GM21825 (cell line): ENCODE measurements around the gene ANKRD42.
A peak's percentile ranks its signal among the peaks of the same experiment; 100 is the strongest.
"Not testable (repeated sequence)": the region's sequence is repeated elsewhere in the genome, so short reads cannot be mapped to it uniquely, and the experiment has no call there.

Experiments
- ATAC-seq: cut with Tn5 transposase; IDR thresholded peaks from one replicate; pipeline ENCODE4 v1.9.1; 2021; ENCODE audit warnings: mild to moderate bottlenecking, moderate library complexity; ENCODE audit not compliant: unreplicated experiment

Gene ANKRD42

DNA sequence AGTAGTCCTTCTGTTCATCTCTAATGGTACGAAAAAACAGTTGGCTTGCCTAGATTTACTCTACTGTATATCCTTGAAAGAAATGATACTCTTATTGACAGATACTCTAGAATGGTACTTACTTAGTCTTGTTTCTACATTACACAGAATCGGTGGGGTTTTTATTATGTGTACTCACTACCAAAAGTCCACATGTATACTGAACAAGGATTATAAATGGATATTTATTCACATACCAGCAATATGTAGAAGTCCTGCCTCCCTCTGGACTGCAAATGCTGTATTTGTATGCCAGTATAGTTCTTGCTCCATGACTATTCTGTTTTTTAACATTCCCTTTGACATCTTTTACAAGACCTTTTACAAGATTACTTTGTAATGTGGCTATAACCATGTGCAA, 22.6 kb upstream of the ANKRD42 start:
- ATAC-seq, result no peak

DNA sequence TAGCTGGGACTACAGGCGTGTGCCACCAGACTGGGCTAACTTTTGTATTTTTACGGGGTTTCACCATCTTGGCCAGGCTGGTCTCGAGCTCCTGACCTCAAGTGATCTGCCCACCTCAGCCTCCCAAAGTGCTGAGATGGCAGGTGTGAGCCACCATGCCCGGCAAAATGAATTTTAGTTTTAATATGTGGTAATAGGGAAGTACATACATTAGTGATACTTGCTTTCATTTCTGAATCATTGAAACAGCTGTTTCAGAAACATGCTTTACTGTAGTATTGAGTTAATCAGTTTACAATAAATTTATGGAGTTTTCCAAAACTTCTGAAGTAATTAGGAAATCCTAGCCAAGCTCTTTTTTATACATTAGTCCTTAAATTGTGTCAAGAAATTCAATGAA, 21.0 kb upstream of the ANKRD42 start:
- ATAC-seq, result no peak

GRCh38 chr11:83174008-83174407, 19.5 kb upstream of the ANKRD42 start:
- peak; percentile 54 for ATAC-seq

DNA sequence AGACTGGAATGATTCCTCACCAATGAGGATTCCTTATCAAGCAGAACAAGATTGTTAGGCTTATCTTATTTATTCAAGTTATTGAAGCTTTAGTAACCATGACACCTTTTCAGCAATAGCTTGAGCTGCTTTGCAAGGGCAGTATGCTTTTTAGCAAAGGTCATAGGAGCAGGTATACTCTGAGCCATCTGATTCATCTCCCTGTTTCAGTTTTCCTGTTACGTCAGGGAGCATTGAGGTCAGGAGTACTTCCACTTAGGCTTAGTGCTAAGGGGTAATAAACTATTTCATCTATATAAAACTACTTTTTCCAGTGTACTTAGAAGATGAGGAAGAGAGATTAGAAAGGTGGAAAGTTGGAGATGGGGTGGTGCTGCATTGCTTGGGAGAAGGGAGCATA, 17.7 kb upstream of the ANKRD42 start:
- no peak for ATAC-seq

DNA sequence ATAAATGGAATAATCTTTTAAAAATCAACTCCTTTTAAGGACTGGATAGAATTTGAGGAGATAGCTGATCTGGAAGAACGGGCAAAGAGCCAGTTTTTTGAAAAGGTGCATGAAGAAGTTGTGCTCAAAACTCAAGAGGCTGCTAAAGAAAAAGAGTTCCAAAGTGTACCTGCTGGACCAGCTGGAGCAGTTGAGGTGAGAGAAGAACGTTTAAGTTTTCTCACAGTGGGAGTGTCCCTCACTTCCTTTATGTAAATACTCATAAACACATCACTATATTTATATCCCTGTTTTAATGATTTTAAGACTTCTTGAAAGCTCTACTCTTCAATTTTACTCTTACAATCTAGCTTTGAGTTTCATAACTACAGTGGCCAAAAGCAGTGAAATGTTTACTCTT, 11.7 kb upstream of the ANKRD42 start:
- no peak for ATAC-seq

DNA sequence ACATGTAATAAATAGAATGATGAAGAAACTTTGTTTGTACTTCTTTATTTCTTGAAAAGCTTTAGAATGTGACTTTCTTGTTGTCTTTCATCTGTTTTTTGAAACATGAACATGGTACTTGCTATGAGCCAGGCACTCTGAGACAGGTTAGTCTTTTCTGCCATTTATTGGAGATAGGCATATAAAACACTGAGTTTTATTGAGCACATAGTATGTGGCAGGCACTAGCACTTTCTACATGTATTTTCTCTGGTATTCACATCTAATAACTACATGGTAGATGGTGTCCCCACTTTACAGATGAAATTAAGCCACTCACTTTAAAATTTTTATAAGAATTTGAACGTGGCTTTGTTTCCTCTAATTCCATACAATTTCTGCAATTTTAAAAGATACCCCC, 7.7 kb upstream of the ANKRD42 start:
- ATAC-seq, result no peak

DNA sequence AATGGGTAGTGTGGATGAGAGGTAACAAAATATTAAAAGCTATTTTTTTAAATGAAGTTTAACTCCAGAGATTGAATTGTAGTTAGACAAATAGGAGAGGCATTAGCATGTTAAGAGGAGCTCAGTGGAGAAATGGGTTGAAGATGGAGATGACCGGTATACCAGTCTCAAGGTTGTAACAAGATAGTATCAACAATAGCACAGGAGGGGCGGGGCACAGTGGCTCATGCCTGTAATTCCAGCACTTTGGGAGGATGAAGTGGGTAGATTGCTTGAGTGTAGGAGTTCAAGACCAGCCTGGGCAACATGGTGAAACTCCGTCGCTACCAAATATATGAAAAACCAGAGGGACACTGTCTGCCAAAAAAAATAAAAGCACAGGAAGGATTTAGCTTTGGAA, 6.0 kb upstream of the ANKRD42 start:
- no peak for ATAC-seq

DNA sequence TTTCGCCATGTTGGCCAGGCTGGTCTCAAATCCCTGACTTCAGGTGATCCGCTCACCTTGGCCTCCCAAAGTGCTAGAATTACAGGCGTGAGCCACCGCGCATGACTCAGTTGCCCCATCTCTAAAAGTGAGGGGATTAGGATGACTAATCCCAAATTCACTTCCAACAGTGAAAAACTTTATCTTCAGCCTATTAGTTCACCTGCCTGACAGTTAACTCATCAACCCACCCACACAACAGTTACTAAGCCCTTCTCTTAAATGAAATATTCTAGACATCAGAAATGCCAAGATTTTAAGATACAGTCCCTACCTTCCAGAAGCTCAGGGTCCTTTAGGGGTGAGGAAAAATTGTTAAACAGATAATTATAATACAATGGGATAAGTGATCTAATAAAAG, 2.0 kb upstream of the ANKRD42 start:
- ATAC-seq, result no peak

- ATAC-seq, result no peak
Measured at GRCh38 chr11:83191986-83192385, 1.5 kb upstream of the ANKRD42 start.

DNA sequence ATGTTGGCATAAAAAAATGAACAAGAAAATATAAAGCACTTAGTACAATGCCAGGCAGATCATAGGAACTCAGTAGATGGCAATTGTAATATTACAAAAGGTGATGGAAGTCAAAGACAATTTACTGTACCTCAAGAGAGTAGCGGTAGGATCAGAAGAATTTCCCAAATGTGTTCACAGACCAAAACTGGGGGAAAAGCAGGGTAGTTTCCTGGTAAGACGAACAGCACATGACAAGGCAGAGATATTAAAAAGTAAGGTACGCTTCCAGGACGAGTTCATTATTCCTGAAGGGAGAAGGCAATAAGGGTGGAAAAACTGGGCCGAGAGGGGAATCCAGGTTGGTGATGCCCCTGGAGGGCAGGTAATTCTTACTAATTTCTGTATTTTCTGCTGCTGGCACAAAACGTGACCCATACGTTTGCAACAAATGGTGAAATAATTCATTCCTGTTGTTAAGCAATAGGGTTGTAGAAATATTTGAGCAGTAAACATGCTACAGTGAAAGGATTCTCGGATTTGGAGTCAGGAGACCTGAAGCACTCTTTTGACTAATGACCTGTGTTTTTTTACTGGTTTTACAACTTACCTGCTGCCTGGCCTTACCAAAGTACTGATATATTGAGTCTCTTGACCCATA, 786 bp upstream of the ANKRD42 start:
- ATAC-seq, result no peak

- ATAC-seq, result peak; percentile 54
Measured at GRCh38 chr11:83194281-83195142, 1.0 kb downstream of the ANKRD42 start.

DNA sequence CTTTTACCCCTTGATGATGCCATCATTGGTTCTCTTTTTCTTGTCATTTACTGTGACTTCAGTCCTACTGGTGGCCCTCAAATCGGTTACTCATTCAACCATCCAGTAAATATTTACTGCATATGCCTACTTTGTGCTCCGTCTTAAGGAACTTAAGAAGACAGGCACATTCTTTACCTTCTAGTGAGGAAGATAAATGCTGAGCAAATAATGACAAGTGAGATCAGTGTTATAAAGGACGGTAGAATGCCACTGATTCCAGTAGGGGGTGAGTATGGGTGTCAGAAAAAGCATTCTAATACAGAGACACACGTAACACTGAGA, 1.6 kb downstream of the ANKRD42 start:
- ATAC-seq, result no peak

- ATAC-seq, result no peak
Measured at GRCh38 chr11:83195649-83196048, 2.1 kb downstream of the ANKRD42 start.

DNA sequence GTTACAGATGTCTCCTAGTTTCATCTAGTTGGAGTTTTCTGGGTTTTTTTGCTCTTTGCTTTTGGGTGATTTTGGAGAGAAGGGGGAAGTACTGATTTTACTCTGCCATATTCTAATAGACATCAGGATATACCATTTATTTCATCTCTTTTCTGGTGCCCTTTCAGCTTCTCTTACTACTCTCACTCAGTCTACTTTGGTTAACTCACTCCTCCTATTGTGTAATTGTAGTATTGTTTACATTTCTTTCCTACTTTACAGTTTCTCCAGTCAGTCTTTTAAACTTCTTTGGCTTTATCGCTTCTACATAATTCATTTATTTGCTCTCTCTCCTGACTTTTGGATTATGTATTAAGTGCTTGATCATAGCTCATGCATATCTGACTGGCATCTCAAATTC, 6.5 kb downstream of the ANKRD42 start:
- ATAC-seq, result no peak

GRCh38 chr11:83205608-83206185, 12.2 kb downstream of the ANKRD42 start:
- no peak for ATAC-seq

- ATAC-seq, result no peak
Measured at GRCh38 chr11:83206221-83206620, 12.7 kb downstream of the ANKRD42 start.

DNA sequence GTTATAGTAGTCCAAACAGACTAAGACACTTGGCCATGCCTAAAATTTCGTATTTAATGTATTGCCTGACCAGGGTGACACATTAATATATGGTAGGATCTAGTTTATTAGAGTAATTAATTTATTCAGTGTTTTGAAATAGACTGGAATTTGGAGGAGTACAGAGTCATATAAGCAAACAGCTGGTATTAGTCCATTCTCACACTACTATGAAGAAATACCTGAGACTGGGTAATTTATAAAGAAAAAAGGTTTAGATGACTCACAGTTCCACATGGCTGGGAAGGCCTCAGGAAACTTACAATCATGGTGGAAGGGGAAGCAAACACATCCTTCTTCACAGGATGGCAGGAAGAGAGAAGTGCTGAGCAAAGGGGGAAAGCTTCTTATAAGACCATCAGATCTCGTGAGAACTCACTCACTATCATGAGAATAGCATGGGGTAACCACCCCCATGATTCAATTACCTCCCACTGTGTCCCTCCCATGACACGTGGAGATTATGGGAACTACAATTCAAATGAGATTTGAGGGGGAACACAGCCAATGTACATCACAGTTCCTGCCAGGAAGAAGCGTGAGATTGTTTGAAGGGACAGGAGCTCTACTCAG, 13.4 kb downstream of the ANKRD42 start:
- not testable (repeated sequence) for ATAC-seq

GRCh38 chr11:83219095-83219494, 25.6 kb downstream of the ANKRD42 start:
- ATAC-seq, result no peak

- ATAC-seq, result no peak
Measured at GRCh38 chr11:83220260-83220659, 26.7 kb downstream of the ANKRD42 start.

DNA sequence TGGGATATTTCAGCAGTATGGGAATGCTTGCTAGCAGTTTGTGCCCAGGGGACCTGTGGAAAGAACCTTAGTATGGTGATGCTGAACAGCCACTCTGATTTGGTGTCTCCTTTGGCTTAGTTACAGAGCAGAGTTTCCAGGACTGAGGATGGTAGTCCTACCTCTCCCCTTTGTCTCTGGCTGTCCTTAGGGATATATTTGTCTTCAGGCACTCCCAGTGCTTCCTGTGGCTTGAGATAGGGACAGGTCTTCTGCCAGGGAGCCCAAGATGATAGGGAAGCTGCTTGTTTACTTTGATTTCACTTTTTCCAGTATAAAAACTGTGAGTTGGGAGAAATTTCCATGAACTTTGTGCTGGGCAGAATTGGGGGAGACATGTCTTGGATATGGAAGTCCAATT, 28.2 kb downstream of the ANKRD42 start:
- ATAC-seq, result no peak

DNA sequence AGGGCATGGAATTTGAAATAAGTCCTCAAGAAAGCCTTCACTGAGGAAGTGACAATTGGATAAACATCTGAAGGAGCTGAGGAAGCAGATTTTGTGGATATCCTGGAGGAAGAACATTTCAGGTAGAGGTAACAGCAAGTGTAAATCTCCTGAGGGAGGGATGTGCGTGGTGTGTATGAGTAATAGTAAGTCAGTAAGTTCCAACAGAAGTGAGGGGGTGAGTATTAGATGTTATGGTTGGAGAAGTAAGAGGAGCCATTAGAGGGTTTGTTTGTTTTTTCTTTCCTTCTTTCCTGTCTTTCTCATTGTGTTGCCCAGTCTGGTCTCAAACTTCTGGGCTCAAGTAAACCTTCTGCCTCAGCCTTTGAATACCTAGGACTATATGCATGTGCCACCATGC, 29.0 kb downstream of the ANKRD42 start:
- no peak for ATAC-seq

DNA sequence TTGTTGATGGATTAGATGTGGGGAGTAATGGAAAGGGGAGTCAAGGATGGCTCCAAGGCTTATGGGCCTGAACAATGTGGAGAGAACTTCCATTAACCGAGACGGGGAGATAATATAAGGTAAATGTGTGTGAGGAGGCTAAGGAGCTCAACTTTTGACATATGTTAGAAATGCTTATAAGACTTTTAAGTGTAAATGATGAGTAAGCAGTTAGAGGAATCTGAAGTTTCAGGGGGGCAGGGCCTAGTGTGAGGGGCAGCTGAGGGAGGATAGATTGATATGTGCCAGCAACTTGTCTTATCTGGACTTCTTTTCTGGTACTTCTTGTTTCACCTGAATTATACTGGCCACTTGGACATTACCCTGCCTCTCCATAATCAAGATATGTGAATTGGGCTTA, 29.9 kb downstream of the ANKRD42 start:
- ATAC-seq, result no peak
